DND-41 (cell line): ENCODE results near the gene RHBDD1.

Source experiments
- CTCF ChIP-seq: IDR thresholded peaks from 2 replicates; pipeline ENCODE4 v1.5.1; 2012; ENCODE audit warnings: borderline replicate concordance, low read length, moderate library complexity, mild to moderate bottlenecking; ENCODE audit not compliant: poor library complexity, severe bottlenecking; ENCODE audit errors: extremely low read depth
- EZH2 ChIP-seq: IDR thresholded peaks from 3 replicates; pipeline ENCODE4 v1.6.1; 2012; ENCODE audit warnings: borderline replicate concordance, low read depth, mild to moderate bottlenecking, moderate library complexity, low read length, inconsistent platforms; ENCODE audit not compliant: severe bottlenecking

DNA sequence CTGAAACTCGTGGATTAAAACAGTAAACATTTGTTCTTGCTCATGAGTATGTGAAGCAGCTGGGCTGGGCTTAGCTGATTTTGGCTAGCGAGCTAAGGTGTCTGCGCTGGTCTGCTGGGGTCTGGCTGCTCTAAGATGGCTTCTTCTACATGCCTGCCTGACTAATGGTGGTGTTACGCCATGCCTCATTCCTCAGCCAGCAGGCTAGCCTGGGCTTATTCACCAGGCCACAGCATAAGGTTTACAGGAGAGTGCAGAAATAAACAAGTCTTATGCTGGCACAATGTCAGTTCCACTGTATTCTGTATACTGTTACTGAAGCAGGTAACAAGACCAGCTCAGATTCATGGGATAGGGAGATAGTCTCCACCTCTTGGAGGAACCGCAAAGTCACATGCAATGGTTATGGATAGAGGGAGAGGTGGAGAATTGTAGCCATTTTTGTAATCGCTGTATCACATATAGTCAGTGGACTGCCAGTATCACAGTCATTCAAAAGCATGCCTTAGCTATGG, 80.0 kb downstream of the RHBDD1 start:
- TF ChIP-seq CTCF (no peak), EZH2 (no peak)
